H1 (cell line): Measurements from ENCODE around the gene SLC1A7. TPM values are rescaled to one million over a fixed set of nuclear protein-coding genes. Genes with fewer than 3 reads are reported as not detected.
"Not testable (repeated sequence)": the region's sequence is repeated elsewhere in the genome, so short reads cannot be mapped to it uniquely, and the experiment has no call there.

Experiments
- CTCF ChIA-PET: fragments of 300-600 bp; sonication (Branson Sonifier 250); formaldehyde crosslinking; loops from one replicate; lab custom pipeline; 2021; ENCODE audit not compliant: partially characterized antibody; lab: Charles Lee
- POLR2A ChIA-PET: fragments of 300-600 bp; sonication (Branson Sonifier 250); formaldehyde crosslinking; loops from one replicate; lab custom pipeline; 2021; ENCODE audit warnings: inconsistent platforms; ENCODE audit not compliant: partially characterized antibody; lab: Charles Lee
- DNase-seq, 2 experiments: peaks; one replicate each; pipeline versions ENCODE4 v3.0.0 to v3.0.0-alpha.2; 2010 to 2022; ENCODE audit warnings: low spot score in 2 of 2, low read depth in 1 of 2, mixed read lengths in 1 of 2
- FAIRE-seq: peaks from 2 replicates; lab custom pipeline; 2011; peaks lifted over from hg19 to GRCh38; lab: Jason Lieb, UNC
- H2AFZ ChIP-seq: 2 replicates; pipeline ENCODE4 v1.8.1; 2012; ENCODE audit warnings: low read length, inconsistent platforms
- H2AK5ac ChIP-seq: 2 replicates; pipeline ENCODE4 v1.6.1; 2013; ENCODE audit warnings: low read depth, low read length
- H2BK120ac ChIP-seq: replicated peaks from 2 replicates; pipeline ENCODE3; 2013; ENCODE audit warnings: low read depth, low read length, inconsistent platforms
- H2BK12ac ChIP-seq: 2 replicates; pipeline ENCODE4 v1.6.1; 2013; ENCODE audit warnings: low read depth, low read length
- H2BK15ac ChIP-seq: 2 replicates; pipeline ENCODE4 v1.6.1; 2013; ENCODE audit warnings: low read length
- H2BK20ac ChIP-seq: 2 replicates; pipeline ENCODE4 v1.6.1; 2013; ENCODE audit warnings: low read length
- H2BK5ac ChIP-seq: 2 replicates; pipeline ENCODE4 v1.6.1; 2013; ENCODE audit warnings: low read depth, low read length
- H3K14ac ChIP-seq: 2 replicates; pipeline ENCODE4 v1.6.1; 2013; ENCODE audit warnings: inconsistent platforms; ENCODE audit not compliant: insufficient read length
- H3K18ac ChIP-seq: 2 replicates; pipeline ENCODE4 v1.6.1; 2013; ENCODE audit warnings: low read length; ENCODE audit errors: extremely low read depth
- H3K23ac ChIP-seq: 2 replicates; pipeline ENCODE4 v1.6.1; 2013; ENCODE audit warnings: inconsistent platforms; ENCODE audit not compliant: insufficient read length
- H3K23me2 ChIP-seq: 2 replicates; pipeline ENCODE4 v1.6.1; 2013; ENCODE audit warnings: low read depth, low read length
- H3K27ac ChIP-seq: 2 replicates; pipeline ENCODE4 v1.6.1; 2011; ENCODE audit warnings: low read depth, low read length, inconsistent platforms
- H3K27me3 ChIP-seq, 4 experiments: replicated peaks in 1 of 4; 1 replicate in 1 of 4; 2 replicates in 3 of 4; pipeline versions ENCODE4 v1.6.1 to v1.8.1; 2011 to 2013; ENCODE audit warnings: low read length in 3 of 4, mild to moderate bottlenecking in 3 of 4, inconsistent platforms in 2 of 4, mixed read lengths in 2 of 4, moderate library complexity in 1 of 4; ENCODE audit not compliant: control insufficient read depth in 3 of 4, insufficient read depth in 3 of 4; ENCODE audit errors: extremely low read depth in 1 of 4
- H3K36me3 ChIP-seq, 4 experiments: 2 replicates each; pipeline versions ENCODE4 v1.6.1 to v1.8.1; 2011 to 2013; ENCODE audit warnings: mild to moderate bottlenecking in 4 of 4, low read length in 3 of 4, moderate library complexity in 2 of 4, control low read depth in 1 of 4, inconsistent platforms in 1 of 4; ENCODE audit not compliant: insufficient read depth in 4 of 4, control insufficient read depth in 2 of 4
- H3K4ac ChIP-seq: replicated peaks from 2 replicates; pipeline ENCODE3; 2013; ENCODE audit warnings: low read length, low read depth, mixed read lengths, inconsistent platforms; ENCODE audit not compliant: insufficient read length
- H3K4me1 ChIP-seq, 4 experiments: replicated peaks in 1 of 4; 1 replicate in 1 of 4; 2 replicates in 3 of 4; pipeline versions ENCODE4 v1.6.1 to v1.8.1; 2011 to 2013; ENCODE audit warnings: low read length in 3 of 4, inconsistent platforms in 2 of 4, mixed read lengths in 1 of 4; ENCODE audit not compliant: insufficient read depth in 4 of 4, control insufficient read depth in 3 of 4
- H3K4me2 ChIP-seq, 2 experiments: 2 replicates each; pipeline versions ENCODE4 v1.6.1 to v1.8.1; 2011 to 2013; ENCODE audit warnings: low read depth in 2 of 2, low read length in 2 of 2, control low read depth in 1 of 2, inconsistent platforms in 1 of 2, mild to moderate bottlenecking in 1 of 2; ENCODE audit not compliant: insufficient read depth in 1 of 2
- H3K4me3 ChIP-seq, 4 experiments: fragments of 200-600, 300-600 bp in 1 of 4; sonication (generic), shearing (Covaris generic), sonication (Bioruptor Twin) in 1 of 4; 2 replicates each; pipeline versions ENCODE4 v1.5.1 to v1.8.1; 2011 to 2016; ENCODE audit warnings: low read length in 4 of 4, low read depth in 3 of 4, control low read depth in 2 of 4, inconsistent platforms in 2 of 4, mild to moderate bottlenecking in 2 of 4, mixed read lengths in 1 of 4, moderate library complexity in 1 of 4; ENCODE audit not compliant: insufficient read depth in 2 of 4; ENCODE audit errors: extremely low read depth in 1 of 4
- H3K56ac ChIP-seq: replicated peaks from 2 replicates; pipeline ENCODE3; 2013; ENCODE audit warnings: low read depth, mild to moderate bottlenecking, mixed read lengths, low read length, inconsistent platforms; ENCODE audit not compliant: insufficient read length
- H3K79me1 ChIP-seq: 2 replicates; pipeline ENCODE4 v1.6.1; 2013; ENCODE audit warnings: low read depth, low read length, control low read depth
- H3K79me2 ChIP-seq, 2 experiments: 2 replicates each; pipeline versions ENCODE4 v1.6.1 to v1.8.1; 2012 to 2013; ENCODE audit warnings: low read length in 2 of 2, mild to moderate bottlenecking in 2 of 2, inconsistent platforms in 1 of 2; ENCODE audit not compliant: insufficient read depth in 2 of 2, control insufficient read depth in 1 of 2
- H3K9ac ChIP-seq, 4 experiments: replicated peaks in 1 of 4; 1 replicate in 1 of 4; 2 replicates in 3 of 4; pipeline versions ENCODE4 v1.6.1 to v1.8.1; 2011 to 2013; ENCODE audit warnings: low read depth in 3 of 4, low read length in 3 of 4, control low read depth in 2 of 4, mild to moderate bottlenecking in 2 of 4, moderate library complexity in 2 of 4, inconsistent platforms in 1 of 4; ENCODE audit errors: extremely low read depth in 1 of 4
- H3K9me3 ChIP-seq, 2 experiments: 2 replicates each; pipeline versions ENCODE4 v1.6.1 to v1.8.1; 2012 to 2013; ENCODE audit warnings: mild to moderate bottlenecking in 2 of 2, moderate library complexity in 2 of 2, control low read depth in 1 of 2, inconsistent platforms in 1 of 2, low read depth in 1 of 2, low read length in 1 of 2, mixed read lengths in 1 of 2; ENCODE audit not compliant: insufficient read depth in 2 of 2
- H4K20me1 ChIP-seq, 2 experiments: replicated peaks in 1 of 2; 2 replicates each; pipeline versions ENCODE3 to v1.8.1; 2011 to 2013; ENCODE audit warnings: inconsistent platforms in 2 of 2, low read length in 2 of 2, mild to moderate bottlenecking in 1 of 2; ENCODE audit not compliant: insufficient read depth in 2 of 2, control insufficient read depth in 1 of 2
- H4K5ac ChIP-seq: 2 replicates; pipeline ENCODE4 v1.6.1; 2013; ENCODE audit warnings: low read length, low read depth, mixed read lengths, inconsistent platforms; ENCODE audit not compliant: insufficient read length
- H4K8ac ChIP-seq: 2 replicates; pipeline ENCODE4 v1.8.0; 2013; ENCODE audit warnings: mild to moderate bottlenecking, moderate library complexity, low read length, inconsistent platforms; ENCODE audit not compliant: insufficient read depth; ENCODE audit errors: extremely low read depth
- H4K91ac ChIP-seq: replicated peaks from 2 replicates; pipeline ENCODE3; 2013; ENCODE audit warnings: low read length, mixed read lengths, inconsistent platforms; ENCODE audit not compliant: insufficient read length
- WGBS, 2 experiments: shearing (Covaris generic) in 1 of 2; methylation state at CpG; one replicate each; pipeline versions ENCODE4 v1.1.6 to v1.1.7; 2013 to 2015; ENCODE audit warnings: low lambda C conversion rate in 2 of 2, mixed read lengths in 2 of 2, inconsistent platforms in 1 of 2, low coverage in 1 of 2, missing lambda C conversion rate in 1 of 2; ENCODE audit not compliant: insufficient replicate concordance in 2 of 2, insufficient coverage in 1 of 2, insufficient read length in 1 of 2; ENCODE audit errors: extremely low coverage in 1 of 2, missing lambda C conversion rate in 1 of 2; 5-methylcytosine and 5-hydroxymethylcytosine counted together
- polyA plus RNA-seq, 7 experiments: library from polyadenylated mRNA; depleted of rRNA in 3 of 7; stranded (reverse) in 5 of 7; unstranded in 2 of 7; fragments of >200 nt in 5 of 7; fragments of 200-250 nt in 2 of 7; gene quantifications; 1 replicate in 5 of 7; 2 replicates in 1 of 7; 4 replicates in 1 of 7; pipeline versions ENCODE4 v1.2.1 to v1.2.3, GENCODE V29; 2011 to 2013; ENCODE audit warnings: missing spikeins in 2 of 7, mixed read lengths in 2 of 7
- total RNA-seq: library from RNA; stranded (reverse); fragmentation: NEBNext Ultra II Directional; extraction: Animal tissue kit (Norgen Biotek cat#: 25700); gene quantifications from 2 replicates; pipeline ENCODE4 v1.2.1, GENCODE V29; 2021

SLC1A7 gene
- total and polyA plus RNA-seq, 2 of the 8 experiments (the other 6 are each of a cell fraction or from before 2014, with no cell fraction given) = not detected

DNA sequence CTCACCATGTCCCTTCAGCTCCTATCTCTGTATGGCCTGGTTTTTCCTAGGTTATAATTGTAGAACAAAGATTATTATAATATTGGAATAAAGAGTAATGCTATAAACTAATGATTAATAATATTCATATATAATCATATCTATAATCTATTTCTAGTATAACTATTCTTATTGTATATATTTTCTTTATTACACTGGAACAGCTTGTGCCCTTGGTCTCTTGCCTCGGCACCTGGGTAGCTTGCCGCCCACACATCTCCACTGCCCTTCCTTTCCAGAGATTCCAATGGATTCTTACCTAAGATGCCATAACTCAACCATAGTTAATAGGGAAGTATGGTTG lies 43.5 kb upstream of the SLC1A7 start:
- not testable (repeated sequence) for H3K23ac ChIP-seq, H3K4me1 ChIP-seq, H2AK5ac ChIP-seq, H3K79me1 ChIP-seq, H2BK5ac ChIP-seq, H3K9me3 ChIP-seq, H3K27ac ChIP-seq, DNase-seq, H3K23me2 ChIP-seq, H4K8ac ChIP-seq, H3K9ac ChIP-seq, H2BK15ac ChIP-seq, H3K4ac ChIP-seq, H3K4me3 ChIP-seq, H2BK12ac ChIP-seq, H2BK120ac ChIP-seq, H3K79me2 ChIP-seq, H4K5ac ChIP-seq, H3K56ac ChIP-seq, H3K4me2 ChIP-seq, H2AFZ ChIP-seq, FAIRE-seq, H3K18ac ChIP-seq, H4K91ac ChIP-seq, H4K20me1 ChIP-seq, H2BK20ac ChIP-seq, H3K36me3 ChIP-seq, H3K14ac ChIP-seq, H3K27me3 ChIP-seq
- POLR2A ChIA-PET = interaction anchor here (1.4 kb wide), 1 partner anchor 66 kb away, joined by 3 read pairs; no protein-coding TSS in a partner anchor
- 82% methylated on average over 2 of the region's 2 CpGs; no CpG with 5 or more reads in 1 of the 2 experiments for WGBS, 2 experiments
- CTCF ChIA-PET = interaction anchor here (0.7 to 4.3 kb wide), 34 partner anchors 11 to 651 kb away, joined by 3 to 51 read pairs (median 4); partner anchors contain the start of gene CPT2
